HepG2 (cell line): ENCODE results near the gene ATP7A. TPM values are rescaled to one million over a fixed set of nuclear protein-coding genes. Genes with fewer than 3 reads are reported as not detected.

Experiments used
- ATF4 ChIP-seq, 2 experiments: fragments of 450-650 bp in 1 of 2; sonication (generic) in 1 of 2; formaldehyde crosslinking; IDR thresholded peaks; 2 replicates each; pipeline versions ENCODE4 v1.5.0 to v1.8.0; 2020 to 2022; ENCODE audit warnings: mild to moderate bottlenecking in 1 of 2, missing genetic modification reagents in 1 of 2
- GMEB1 ChIP-seq: sonication (generic); formaldehyde crosslinking; IDR thresholded peaks from 2 replicates; pipeline ENCODE4 v1.5.1; 2020; ENCODE audit warnings: missing genetic modification reagents, mild to moderate bottlenecking, borderline replicate concordance
- HDAC2 ChIP-seq: sonication (generic); formaldehyde crosslinking; IDR thresholded peaks from 2 replicates; pipeline ENCODE4 v1.4.0; 2020; ENCODE audit warnings: missing genetic modification reagents
- HIC2 ChIP-seq: sonication (generic); formaldehyde crosslinking; IDR thresholded peaks from 2 replicates; pipeline ENCODE4 v1.9.0; 2022; ENCODE audit warnings: low read depth, missing genetic modification reagents
- KMT2B ChIP-seq: IDR thresholded peaks from 2 replicates; pipeline ENCODE4 v1.6.1; 2016; ENCODE audit warnings: missing genetic modification reagents, missing compliant biosample characterization
- MAX ChIP-seq: IDR thresholded peaks from 2 replicates; pipeline ENCODE4 v1.6.1; 2012; ENCODE audit warnings: inconsistent platforms
- NFATC3 ChIP-seq: sonication (generic); formaldehyde crosslinking; IDR thresholded peaks from 2 replicates; pipeline ENCODE4 v1.5.1; 2020; ENCODE audit warnings: mild to moderate bottlenecking, missing genetic modification reagents
- NFKB2 ChIP-seq: sonication (generic); formaldehyde crosslinking; IDR thresholded peaks from 2 replicates; pipeline ENCODE4 v1.4.0; 2020; ENCODE audit warnings: missing genetic modification reagents, borderline replicate concordance
- NFYC ChIP-seq: IDR thresholded peaks from 2 replicates; pipeline ENCODE4 v1.6.1; 2016; ENCODE audit warnings: missing genetic modification reagents, missing compliant biosample characterization
- POLR2A ChIP-seq, 2 experiments: IDR thresholded peaks; 2 replicates each; pipeline ENCODE4 v1.6.1; 2011; ENCODE audit warnings: low read depth in 2 of 2, low read length in 2 of 2, mild to moderate bottlenecking in 1 of 2, moderate library complexity in 1 of 2; ENCODE audit not compliant: insufficient read depth in 1 of 2
- RORA ChIP-seq: sonication (generic); formaldehyde crosslinking; IDR thresholded peaks from 2 replicates; pipeline ENCODE4 v1.5.0; 2020; ENCODE audit warnings: mild to moderate bottlenecking, missing genetic modification reagents, moderate library complexity
- SP4 ChIP-seq: sonication (generic); formaldehyde crosslinking; IDR thresholded peaks from 2 replicates; pipeline ENCODE4 v1.8.1; 2023; ENCODE audit warnings: mild to moderate bottlenecking, missing genetic modification reagents
- ZFP91 ChIP-seq: sonication (generic); formaldehyde crosslinking; IDR thresholded peaks from 2 replicates; pipeline ENCODE4 v1.9.0; 2022; ENCODE audit warnings: missing genetic modification reagents, mild to moderate bottlenecking, borderline replicate concordance
- ZMYM4 ChIP-seq: sonication (generic); formaldehyde crosslinking; IDR thresholded peaks from 2 replicates; pipeline ENCODE4 v1.8.1; 2023; ENCODE audit warnings: mild to moderate bottlenecking, missing genetic modification reagents
- polyA plus RNA-seq, 8 experiments: library from polyadenylated mRNA; depleted of rRNA in 3 of 8; stranded (reverse) in 7 of 8; unstranded in 1 of 8; fragments of >200 nt; fragmentation: Illumina TruSeq in 4 of 8; extraction: Trizol in 4 of 8; gene quantifications; 2 replicates each; pipeline versions ENCODE4 v1.2.1 to v1.2.3, GENCODE V29; 2011 to 2016; ENCODE audit warnings: low read depth in 4 of 8, missing spikeins in 1 of 8, mixed read lengths in 1 of 8; ENCODE audit not compliant: insufficient read depth in 1 of 8
- total RNA-seq, 5 experiments: library from RNA; depleted of rRNA; stranded (reverse); fragments of >200 nt; fragmentation: Illumina TruSeq; extraction: Trizol; gene quantifications; 2 replicates each; pipeline ENCODE4 v1.2.3, GENCODE V29; 2016; ENCODE audit warnings: low read depth in 1 of 5
- TF ChIP-seq, protein P1 (sequence below): sonication (generic); formaldehyde crosslinking; IDR thresholded peaks from 2 replicates; pipeline ENCODE4 v1.5.0; 2020; ENCODE audit warnings: mild to moderate bottlenecking, missing genetic modification reagents
- TF ChIP-seq, protein P2 (sequence below): sonication (generic); formaldehyde crosslinking; IDR thresholded peaks from 2 replicates; pipeline ENCODE4 v1.4.0; 2020; ENCODE audit warnings: mild to moderate bottlenecking, missing genetic modification reagents

The ATP7A gene
- total and polyA plus RNA-seq, 2 of the 13 experiments (the other 11 are each of a cell fraction or from before 2014, with no cell fraction given), result 1.7 to 4.7 TPM

GRCh38 chrX:77894921-77895886, 15.3 kb upstream of the ATP7A start, which contains the start of gene MAGT1 (continued):
- TF ChIP-seq MAX, result peak; percentile 24; the same call in 1 of the 2 replicates
- TF ChIP-seq RORA (CRISPR knock-in tag), result no peak
- TF ChIP-seq ZMYM4, result peak; percentile 71
- TF ChIP-seq ATF4 (CRISPR knock-in tag; IDR thresholded peaks at IDR 0.05), result 0 out of 4 replicates have a peak, but pooled peaks of 1 of the 2 experiments have one; percentile 20
- TF ChIP-seq NFATC3 (CRISPR knock-in tag), result no peak
- peak; percentile 80 for TF ChIP-seq GMEB1 (CRISPR knock-in tag)
- TF ChIP-seq, protein P1, sequence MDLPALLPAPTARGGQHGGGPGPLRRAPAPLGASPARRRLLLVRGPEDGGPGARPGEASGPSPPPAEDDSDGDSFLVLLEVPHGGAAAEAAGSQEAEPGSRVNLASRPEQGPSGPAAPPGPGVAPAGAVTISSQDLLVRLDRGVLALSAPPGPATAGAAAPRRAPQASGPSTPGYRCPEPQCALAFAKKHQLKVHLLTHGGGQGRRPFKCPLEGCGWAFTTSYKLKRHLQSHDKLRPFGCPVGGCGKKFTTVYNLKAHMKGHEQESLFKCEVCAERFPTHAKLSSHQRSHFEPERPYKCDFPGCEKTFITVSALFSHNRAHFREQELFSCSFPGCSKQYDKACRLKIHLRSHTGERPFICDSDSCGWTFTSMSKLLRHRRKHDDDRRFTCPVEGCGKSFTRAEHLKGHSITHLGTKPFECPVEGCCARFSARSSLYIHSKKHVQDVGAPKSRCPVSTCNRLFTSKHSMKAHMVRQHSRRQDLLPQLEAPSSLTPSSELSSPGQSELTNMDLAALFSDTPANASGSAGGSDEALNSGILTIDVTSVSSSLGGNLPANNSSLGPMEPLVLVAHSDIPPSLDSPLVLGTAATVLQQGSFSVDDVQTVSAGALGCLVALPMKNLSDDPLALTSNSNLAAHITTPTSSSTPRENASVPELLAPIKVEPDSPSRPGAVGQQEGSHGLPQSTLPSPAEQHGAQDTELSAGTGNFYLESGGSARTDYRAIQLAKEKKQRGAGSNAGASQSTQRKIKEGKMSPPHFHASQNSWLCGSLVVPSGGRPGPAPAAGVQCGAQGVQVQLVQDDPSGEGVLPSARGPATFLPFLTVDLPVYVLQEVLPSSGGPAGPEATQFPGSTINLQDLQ (CRISPR knock-in tag), result peak; percentile 99
- peak; percentile 85 for TF ChIP-seq NFYC (CRISPR knock-in tag)
- TF ChIP-seq KMT2B (CRISPR knock-in tag), result peak; percentile 33; the same call in 1 of the 2 replicates
- 0 out of 2 replicates have a peak, but pooled peaks have one; percentile 12 for TF ChIP-seq HDAC2 (CRISPR knock-in tag)
- 0 out of 2 replicates have a peak, but pooled peaks have one; percentile 37 for TF ChIP-seq ZFP91 (CRISPR knock-in tag)
- TF ChIP-seq POLR2A (IDR thresholded peaks at IDR 0.05; ENCODE audit: insufficient read depth in 1 of 2, low read depth in 2 of 2, low read length in 2 of 2), result peak; percentile 89 to 94
- TF ChIP-seq, protein P2, sequence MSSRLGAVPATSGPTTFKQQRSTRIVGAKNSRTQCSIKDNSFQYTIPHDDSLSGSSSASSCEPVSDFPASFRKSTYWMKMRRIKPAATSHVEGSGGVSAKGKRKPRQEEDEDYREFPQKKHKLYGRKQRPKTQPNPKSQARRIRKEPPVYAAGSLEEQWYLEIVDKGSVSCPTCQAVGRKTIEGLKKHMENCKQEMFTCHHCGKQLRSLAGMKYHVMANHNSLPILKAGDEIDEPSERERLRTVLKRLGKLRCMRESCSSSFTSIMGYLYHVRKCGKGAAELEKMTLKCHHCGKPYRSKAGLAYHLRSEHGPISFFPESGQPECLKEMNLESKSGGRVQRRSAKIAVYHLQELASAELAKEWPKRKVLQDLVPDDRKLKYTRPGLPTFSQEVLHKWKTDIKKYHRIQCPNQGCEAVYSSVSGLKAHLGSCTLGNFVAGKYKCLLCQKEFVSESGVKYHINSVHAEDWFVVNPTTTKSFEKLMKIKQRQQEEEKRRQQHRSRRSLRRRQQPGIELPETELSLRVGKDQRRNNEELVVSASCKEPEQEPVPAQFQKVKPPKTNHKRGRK (CRISPR knock-in tag), result no peak
- TF ChIP-seq HIC2, result no peak
- peak; percentile 42; the same call in 1 of the 2 replicates for TF ChIP-seq NFKB2 (CRISPR knock-in tag)
- peak; percentile 55; the same call in 1 of the 2 replicates for TF ChIP-seq SP4 (CRISPR knock-in tag)
